Activated CD8-positive, alpha-beta memory T cell treated with anti-CD3 and anti-CD28 coated beads, Interleukin-2, amount 50 U/mL, for 1 hour (primary cell): ENCODE data around the gene RCCD1.

Source experiments
- DNase-seq: peaks from one replicate; pipeline ENCODE4 v3.0.0-alpha.2; 2020; ENCODE audit errors: extremely low read depth

Gene RCCD1

DNA sequence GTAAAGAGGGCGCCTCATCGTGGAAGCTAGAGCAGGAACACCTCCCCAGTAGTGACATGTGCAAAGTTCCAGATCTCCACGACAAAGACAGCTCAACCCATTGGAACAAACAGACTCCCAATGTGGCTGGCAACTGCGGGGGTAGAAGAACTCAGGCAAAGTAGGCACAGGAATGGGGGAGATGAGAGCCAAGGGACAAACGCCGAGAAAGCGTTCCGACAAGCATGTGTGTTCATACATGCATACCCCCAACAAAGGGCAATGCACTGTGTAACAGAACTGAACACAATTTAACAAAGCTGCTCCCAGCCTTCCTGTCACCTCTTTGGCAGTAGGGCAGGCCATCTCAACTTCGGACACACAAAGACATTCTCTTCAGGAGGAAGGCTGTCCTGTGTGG lies 11.6 kb downstream of the RCCD1 start:
- DNase-seq, result no peak

DNA sequence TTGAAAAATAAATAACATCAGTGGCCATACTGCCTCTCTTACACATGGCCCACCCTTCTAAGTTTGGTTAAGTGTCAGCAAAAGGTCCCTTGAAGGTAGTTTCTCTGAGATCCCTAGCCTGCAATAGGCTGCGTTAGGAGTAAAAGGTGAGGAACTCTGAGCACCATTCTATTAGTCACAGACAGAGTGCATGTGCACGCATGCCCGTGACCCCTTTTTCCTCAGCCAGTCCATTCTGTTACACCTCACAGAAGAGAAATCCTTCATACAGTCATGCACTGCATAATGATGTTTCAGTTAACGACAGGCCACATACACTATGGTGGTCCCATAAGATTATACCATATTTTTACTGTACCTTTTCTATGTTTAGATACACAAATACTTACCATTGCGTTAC lies 12.5 kb downstream of the RCCD1 start:
- DNase-seq, result no peak

DNA sequence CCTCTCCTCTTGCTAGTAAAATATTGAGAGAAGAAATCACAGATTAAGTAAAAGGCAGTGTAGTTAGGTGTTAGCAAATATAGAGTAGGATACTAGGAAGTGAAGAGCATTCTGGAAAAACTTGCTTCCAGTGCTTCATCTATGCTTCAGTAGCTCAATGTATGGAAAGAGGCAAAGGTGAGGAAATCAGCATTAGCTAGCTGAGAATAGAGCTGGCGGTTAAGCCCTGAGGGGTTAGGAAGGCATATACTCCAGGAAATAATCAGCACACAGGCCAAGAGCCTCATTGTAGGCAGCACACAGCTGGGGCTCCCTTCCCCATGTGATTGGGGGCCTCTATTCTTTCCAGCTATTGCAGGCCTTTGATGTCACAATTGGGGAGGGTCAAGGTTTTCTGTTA lies 13.8 kb downstream of the RCCD1 start:
- no peak for DNase-seq

DNA sequence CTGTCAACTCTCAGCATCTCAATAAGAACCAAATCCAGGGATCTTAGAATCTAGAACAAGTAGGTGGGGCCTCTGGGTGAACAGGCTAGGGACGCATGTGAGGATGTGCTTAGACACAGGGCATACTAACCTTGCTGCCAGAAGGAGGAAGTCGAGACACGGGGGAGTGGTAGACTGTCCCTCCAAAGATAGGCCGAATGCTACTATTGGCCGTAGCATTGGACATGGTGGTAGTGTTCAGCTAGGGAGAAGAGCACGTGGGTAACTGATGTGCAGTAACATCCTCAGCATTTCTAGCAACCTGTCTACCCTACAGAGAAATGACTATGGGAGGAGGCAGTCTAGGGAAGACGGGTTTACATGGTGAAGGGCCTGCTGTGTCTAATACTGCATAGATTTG lies 15.6 kb downstream of the RCCD1 start:
- no peak for DNase-seq

DNA sequence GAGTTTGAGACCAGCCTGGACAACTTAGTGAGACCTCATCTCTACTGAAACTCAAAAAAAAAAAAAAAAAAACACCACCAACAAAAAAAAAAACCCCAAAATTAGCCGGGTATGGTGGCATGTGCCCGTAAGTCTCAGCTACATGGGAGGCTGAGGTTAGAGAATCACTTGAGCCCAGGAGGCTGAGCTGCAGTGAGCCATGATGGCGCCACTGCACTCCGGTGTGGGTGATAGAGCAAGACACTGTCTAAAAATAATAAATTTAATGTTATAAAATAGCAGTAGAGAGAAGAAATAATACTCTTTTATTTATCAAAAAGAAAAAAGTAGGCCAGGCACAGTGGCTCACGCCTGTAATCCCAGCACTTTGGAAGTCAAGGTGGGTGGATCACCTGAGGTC lies 17.4 kb downstream of the RCCD1 start:
- DNase-seq, result no peak

DNA sequence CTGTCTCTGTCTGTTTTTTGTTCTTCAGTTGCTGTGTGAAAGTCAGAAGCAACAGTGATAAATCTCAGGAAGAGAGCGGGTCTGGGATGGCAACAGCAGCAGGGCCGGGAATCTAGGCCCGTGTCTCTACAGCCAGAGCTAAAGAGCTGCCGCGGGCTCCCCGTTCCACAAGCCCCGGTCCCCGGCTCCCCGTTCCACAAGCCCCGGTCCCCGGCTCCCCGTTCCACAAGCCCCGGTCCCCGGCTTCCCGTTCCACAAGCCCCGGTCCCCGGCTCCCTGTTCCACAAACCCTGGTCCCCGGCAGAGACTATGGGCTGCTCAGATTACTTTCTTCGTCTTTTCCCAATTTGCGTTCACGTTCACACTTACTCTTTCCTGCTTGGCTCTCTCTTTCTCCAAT lies 19.5 kb downstream of the RCCD1 start:
- DNase-seq, result no peak

DNA sequence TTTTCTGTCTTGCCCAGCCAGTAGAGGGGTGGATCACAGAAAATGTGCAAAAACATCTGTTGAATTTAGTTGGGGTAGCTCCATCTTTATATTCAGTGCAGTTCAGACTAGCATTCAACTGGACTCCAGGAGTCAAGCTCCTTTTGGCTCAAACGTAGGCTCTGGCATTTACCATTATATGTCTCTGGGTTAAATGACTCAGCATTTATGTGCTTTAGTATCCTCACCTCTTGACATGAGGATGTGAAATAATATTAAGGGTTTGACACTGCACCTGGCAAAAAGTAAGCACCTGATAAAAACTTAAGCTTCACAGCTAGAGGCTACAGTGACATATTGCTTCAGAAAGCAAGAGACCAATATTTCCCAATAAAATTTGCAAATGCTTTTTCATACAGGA lies 24.9 kb downstream of the RCCD1 start:
- DNase-seq, result no peak

DNA sequence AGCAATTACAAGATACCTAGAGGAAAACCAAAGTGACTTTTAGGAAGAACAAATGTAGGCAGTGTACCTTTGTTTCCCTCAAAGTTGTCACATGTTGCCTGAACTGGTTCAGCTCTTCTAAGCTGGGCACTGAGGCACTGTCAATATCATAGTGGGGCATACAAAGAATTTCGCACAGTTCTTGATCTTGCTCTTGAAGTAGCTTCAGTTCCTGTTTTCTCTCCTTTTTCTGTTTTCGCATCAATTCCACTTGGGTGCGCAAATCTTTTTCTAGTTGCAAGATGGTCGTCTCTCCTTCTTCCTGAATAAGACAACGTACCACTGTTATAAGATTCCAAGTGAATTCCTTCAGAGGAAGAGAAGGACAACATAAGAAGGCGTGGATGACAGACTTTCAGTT lies 27.0 kb downstream of the RCCD1 start:
- no peak for DNase-seq

DNA sequence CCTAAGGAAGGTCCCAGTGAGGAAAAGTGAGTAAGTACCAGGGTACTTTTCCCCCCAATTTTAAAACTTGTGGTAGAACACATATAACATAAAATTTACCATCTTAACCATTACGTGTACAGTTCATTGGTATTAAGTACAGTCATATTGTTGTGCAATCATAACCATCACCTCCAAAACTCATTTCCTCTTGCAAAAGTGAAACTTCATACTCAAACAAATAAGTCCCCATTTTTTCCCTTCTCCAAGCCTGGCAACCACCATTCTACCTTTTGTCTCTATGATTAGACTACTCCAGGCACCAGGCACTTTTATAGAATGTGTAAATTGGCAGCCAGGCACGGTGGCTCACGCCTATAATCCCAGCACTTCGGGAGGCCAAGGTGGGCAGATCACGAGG lies 27.5 kb downstream of the RCCD1 start:
- no peak for DNase-seq

DNA sequence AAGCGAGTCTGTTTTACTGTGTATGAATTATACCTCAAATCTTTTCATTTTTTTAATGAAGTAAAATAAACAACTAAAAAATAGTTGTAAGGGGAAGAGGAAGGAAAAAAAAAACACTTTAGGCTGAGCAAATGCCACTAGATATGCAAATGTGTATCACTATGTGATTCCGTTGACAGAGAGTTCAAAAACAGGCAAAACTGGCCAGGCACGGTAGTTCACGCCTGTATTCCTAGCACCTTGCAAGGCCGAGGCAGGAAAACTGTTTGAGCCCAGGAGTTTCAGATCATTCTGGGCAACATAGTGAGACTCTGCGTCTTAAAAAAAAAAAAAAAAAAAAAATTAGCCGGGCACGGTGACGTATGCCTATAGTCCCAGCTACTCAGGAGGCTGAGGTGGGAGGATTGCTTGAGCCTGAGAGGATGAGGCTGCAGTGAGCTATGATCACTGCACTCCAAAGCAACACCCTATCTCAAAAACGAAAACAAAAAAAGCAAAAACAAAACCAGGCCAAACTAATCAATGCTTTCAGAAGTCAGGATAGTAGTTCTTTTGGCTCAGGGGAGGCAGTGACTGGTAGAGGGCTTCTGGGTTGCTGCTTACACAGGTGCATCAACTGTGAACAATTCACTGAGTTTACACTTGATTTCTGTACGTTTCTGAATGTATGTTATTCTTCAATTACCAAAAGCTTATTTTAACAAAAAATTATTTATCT lies 32.3 kb downstream of the RCCD1 start:
- DNase-seq, result no peak

DNA sequence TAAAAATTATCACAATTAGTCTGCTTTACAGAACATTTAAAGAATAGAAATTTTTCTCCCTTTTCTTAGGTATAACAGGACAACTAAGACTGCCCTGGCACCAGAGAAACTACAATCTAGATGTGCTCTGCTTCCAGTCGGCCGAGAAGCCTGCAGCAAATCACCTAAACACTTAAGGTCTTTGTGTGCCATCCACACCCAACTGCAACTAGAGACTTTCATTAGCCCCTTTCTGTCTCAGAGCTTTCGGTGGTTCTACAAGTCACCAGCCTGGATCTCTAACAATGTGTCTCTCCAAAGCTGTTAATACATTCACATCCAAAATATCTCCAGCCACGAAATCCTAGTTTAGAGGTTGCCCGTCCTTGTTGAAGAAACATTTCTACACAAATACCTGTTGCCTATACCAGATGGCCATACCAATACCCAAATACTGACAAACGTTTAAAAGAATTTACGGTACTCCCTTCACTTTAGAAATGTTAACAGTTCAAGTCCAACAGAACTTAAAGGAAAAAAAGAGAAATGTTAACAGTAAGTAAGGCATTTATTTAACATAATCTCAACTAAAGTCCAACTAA lies 33.0 kb downstream of the RCCD1 start:
- DNase-seq, result no peak

DNA sequence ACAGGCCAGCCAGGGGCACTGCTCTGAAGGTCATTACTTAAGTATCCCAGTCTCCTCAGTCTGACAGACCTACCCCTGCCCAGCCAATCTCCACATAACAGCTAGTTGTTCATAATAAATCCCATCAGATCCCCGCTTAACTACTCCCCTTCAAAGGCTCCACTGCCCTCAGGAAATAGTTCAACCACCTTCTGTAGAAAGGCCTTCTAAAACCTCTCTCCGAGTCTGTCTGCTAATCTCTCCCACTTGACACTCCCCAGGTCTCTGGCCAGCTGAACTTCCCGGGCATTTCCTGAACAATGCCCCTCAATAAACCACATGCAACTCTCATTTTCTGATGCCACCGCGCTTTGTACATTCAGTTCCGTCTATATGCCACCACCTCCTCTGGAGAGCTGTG lies 33.6 kb downstream of the RCCD1 start:
- DNase-seq, result no peak

DNA sequence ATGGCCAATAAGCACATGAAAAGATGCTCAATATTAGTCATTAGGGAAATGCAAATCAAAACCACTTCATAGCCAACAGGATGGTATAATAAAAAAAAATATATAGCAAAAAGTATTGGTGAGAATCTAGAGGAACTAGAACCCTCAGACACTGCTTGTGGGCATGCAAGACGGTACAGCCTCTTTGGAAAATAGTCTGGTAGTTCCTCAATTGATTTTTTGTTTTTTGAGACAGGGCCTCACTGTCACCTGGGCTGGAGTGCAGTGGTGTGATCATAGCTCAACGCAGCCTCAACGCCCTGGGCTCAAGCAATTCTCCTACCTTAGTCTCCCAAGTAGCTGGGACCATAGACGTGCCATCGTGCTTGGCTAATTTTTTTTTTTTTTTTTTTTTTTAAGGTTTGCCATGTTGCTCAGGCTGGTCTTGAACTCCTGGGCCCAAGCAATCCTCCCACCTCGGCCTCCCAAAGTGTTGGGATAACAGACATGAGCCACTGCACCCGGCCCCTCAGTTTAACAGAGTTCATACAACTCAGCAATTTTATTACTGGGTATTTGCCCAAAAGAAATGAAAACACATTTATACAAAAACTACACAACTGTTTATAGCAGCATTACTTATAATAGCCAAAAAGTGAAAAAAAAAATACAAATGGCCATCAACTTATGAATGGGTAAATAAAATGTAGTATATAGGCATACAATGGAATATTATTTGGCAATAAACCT lies 34.5 kb downstream of the RCCD1 start:
- no peak for DNase-seq

DNA sequence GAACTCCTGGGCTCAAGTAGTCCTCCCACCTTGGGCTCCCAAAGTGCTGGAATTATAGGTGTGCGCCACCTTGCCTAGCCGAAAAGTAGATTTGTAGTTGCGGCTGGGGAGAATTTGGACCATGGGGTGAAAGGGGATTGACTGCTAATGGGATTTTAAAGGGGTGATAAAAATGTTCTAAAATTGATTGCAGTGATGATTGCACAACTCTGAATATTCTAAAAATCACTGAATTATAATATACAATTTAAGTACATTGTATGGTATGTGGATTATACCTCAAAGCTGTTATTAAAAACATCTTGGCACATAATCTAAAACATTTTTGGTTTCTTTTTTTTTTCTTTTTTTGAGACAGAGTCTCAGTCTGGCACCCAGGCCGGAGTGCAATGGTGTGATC lies 35.8 kb downstream of the RCCD1 start:
- DNase-seq, result no peak

DNA sequence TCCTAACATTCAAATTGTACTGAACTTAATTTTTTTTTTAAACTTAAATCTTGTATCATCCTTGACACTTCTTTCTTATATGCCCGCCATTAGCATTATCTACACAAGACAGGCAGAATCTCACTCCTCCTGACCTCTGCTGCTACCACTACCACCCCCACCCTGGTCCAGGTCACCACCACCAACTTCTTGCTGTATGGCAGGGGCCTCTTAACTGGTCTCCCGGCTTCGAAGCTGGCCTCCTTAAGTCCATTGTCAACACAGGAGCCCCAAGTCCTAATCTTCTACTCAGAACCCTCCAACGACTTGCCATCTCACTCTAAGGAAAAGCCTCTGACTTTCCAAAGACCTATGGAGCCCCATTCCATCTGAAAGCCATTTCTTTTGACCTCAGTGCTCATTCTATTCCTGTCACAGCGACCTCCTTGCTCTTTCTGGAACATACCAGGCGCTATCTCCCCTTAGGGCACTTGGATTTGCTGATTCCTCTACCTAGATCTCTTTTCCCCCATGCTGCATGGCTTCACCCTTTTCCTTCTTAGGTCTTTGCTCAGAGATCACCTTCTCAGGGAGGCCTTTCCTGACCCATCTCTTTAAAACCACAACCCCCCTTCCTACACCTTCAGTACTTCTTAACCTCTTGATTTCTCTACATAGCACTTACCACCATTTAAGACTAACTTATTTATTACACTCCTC lies 37.1 kb downstream of the RCCD1 start:
- no peak for DNase-seq

DNA sequence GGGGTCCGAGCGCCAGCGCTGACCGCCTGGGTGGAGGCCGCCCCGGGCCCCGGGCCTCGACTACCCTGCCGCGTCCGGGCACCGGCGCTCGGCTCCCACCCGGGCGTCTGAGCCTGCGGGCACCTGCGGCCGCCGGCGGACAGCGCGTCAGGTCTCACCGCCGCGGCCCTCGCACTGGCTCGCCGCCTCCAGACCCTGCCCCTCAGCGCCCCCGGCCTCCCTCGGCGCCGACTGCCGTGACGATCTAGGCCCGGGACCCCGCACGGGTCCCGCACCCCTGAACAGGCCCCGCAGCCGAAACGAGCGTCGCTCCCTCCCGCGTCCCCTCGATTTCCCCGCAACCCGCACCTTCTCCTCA lies 39.4 kb downstream of the RCCD1 start:
- DNase-seq, result no peak

DNA sequence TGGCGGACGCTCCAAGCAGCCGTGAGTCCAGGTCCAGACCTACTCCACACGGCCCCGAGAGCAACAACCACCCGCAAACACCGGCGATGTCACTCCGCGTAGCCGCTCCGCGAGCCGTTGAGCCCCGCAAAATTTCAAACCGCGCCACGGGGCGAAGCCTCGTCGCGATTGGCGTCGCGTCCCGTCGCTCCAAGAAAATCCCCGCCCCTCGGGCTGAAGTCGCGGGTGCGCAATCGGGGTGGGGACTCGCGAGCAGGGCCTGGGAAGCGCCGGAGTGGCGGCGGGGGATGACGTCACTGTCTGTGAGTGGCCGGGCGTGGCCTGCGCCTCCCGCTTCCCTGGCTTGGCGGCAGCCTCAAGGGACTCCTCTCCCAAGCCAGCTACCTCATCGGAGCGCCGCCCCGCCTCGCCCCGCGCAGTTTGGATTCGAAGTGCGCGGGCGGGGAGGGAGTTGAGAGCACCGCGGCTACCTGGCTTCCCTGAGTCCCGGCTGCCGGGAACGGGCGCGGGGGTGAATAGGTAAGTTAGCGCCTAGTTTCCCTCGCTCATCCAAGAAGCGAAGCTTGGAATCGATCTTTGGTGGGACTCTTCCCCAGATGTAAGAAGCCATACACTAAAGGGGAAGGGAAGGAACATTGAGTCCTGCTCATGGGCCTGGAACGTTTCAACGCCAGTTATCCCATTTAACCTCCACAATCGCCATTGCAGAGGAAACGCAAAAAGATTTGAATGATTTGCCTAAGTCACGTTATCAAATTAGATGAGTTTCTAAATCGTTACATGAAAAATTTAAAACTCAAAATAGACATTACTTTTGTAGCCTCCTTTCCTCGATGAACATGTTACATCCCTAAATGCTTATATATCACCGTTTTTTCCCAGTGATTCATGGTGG lies 40.0 kb downstream of the RCCD1 start, which contains the start of gene PRC1:
PRC1 (minus strand) TSS at position 119 of the 895 bp plus-strand sequence; CDS start at position 1, 118 bp downstream.
- DNase-seq, result peak; percentile 94

DNA sequence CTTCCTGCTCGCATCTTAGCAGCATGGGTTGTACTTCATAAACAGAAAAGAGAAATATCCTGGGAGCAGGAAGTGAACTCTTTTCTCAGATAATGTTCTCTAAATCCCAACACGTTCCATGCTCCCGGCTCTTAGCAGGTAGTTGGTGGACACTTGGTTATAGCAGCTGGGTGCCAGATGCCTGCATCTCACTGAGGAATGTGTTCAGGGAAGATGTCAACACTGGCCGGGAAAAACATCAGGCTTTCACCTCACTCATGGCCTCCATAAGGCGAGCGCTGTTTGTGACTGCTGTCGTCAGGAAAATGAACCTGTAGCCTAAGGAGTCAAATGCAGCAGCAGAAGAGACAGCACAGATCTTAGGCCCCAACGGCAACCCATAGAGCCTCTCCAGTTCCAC lies 44.1 kb downstream of the RCCD1 start:
- no peak for DNase-seq

DNA sequence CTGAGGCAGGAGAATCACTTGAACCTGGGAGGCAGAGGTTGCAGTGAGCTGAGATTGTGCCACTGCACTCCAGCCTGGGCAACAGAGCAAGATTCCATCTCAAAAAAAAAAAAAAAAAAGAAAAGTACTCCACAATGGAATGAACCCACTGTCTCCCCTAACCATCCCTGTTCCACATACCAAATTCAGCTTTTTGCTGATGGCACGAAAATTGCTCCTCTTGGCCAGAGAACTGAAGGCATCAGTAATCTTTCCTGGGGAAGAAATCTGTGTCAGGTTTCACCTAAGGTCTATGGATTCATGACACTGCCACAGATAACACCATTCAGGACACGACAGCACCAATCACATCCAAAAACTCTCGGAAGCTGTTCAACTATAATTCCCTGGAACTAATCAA lies 46.5 kb downstream of the RCCD1 start:
- no peak for DNase-seq

DNA sequence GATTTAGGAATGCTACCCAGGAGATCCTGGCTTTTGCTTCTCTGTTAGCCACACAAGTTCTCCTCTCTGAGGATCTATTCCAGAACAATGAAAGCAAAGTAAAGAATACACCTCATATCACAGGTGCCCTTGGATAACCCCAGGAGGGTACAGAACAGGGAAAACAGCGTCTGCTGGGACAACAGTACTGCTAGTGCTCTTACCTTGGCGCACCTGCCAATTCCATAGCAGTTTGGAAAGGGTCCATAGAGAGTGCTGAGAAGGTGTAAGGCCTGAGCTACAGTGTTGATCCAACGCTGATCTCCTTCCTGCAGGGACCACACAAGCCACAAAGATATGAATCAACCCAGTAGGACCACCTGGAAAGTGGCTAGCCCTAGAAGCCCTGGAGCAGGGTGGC lies 52.6 kb downstream of the RCCD1 start:
- DNase-seq, result no peak
